Nephron progenitor cell (in vitro differentiated cells): Measurements from ENCODE around the gene STXBP5.

Experiments used
- DNase-seq: peaks from one replicate; pipeline ENCODE4 v3.0.0; 2021
- H3K27ac Mint-ChIP-seq: 2 replicates; pipeline ENCODE4 v1.8.0; 2021; ENCODE audit warnings: mild to moderate bottlenecking, moderate library complexity, mixed read lengths
- H3K27me3 Mint-ChIP-seq: 2 replicates; pipeline ENCODE4 v1.8.0; 2021; ENCODE audit warnings: mild to moderate bottlenecking, low read depth, mixed read lengths; ENCODE audit not compliant: poor library complexity
- H3K36me3 Mint-ChIP-seq: 2 replicates; pipeline ENCODE4 v1.8.0; 2021; ENCODE audit warnings: low read depth, mixed read lengths
- H3K4me1 Mint-ChIP-seq: 2 replicates; pipeline ENCODE4 v1.8.0; 2021; ENCODE audit warnings: mixed read lengths
- H3K4me3 Mint-ChIP-seq: 2 replicates; pipeline ENCODE4 v1.8.0; 2021; ENCODE audit warnings: mild to moderate bottlenecking, moderate library complexity, mixed read lengths
- H3K9me3 Mint-ChIP-seq: 2 replicates; pipeline ENCODE4 v1.8.0; 2021; ENCODE audit warnings: mild to moderate bottlenecking, moderate library complexity, mixed read lengths
- CTCF ChIP-seq: fragments of 200-600 bp; sonication (generic); IDR thresholded peaks from 2 replicates; pipeline ENCODE4 v1.5.0; 2021; ENCODE audit warnings: antibody characterized with exemption

Gene STXBP5

DNA sequence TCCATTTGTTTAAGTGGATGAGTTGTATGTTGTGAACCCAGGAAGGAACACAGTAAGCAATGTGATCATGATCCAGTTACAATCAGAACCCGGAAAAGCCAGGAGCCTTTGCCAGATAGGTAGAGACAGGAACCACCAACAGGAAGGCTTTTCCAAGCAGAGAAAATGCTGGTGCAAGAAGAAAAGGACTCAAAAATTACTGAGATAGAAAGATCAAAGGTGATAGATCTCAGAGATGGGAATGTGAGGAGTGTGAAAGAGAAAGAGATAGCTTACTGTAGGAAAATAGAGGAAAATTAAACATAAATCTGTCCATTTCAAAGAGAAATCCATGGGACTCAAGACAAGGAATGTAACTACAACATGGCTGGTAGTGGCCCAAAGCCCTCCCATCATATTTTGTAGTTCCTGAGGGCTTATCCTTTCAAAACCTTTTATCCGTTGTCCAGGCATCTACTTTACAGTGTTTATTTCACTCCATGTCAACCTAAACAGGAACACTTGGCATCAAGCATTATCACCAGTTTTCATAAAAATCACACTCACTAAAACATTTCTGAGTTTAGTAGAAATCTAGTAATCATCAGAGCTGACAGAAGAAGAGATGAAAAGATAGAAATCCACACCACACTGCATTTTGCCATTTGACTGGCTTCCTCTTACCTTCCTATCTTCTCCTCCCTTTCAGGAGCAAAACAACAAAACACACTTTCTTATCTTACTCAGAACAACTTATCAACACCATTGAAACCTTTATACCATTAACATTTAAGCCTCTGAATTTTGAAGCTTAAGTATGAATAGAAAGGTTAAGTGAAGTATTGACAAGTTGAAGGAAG, 44.5 kb upstream of the STXBP5 start:
- Mint-ChIP-seq H3K36me3 (no peaks in the 10 kb centered on the region), H3K4me1 (no peaks in the 10 kb centered on the region)
- no peak for TF ChIP-seq CTCF

DNA sequence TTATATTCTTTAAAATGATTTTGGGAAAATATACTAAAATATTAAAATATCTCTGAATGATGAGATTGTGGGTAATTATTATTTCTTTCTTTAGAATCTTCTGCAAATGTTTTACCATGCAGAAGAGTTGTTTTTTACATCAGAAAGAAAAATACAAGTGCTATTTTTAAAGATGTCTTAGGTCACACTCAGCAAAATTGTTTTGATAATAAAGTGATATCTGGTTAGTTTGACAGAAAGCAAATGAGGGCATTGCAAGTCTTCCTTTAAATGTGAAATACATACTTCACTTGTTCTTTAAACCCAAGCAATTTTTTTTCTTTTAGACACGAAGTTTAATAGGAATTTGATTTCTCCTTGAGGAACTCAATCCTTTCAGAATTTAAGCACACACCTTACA, 43.6 kb upstream of the STXBP5 start:
- DNase-seq = no peak
- Mint-ChIP-seq H3K27ac (no peak overlapping the region), H3K4me3 (no peak overlapping the region), H3K4me1 (no peaks in the 10 kb centered on the region), H3K9me3 (no peaks in the 10 kb centered on the region), H3K36me3 (no peaks in the 10 kb centered on the region), H3K27me3 (peaks cover 6% of the 10 kb centered on the region)
- no peak for TF ChIP-seq CTCF

More for the DNA sequence above, 44.5 kb upstream of the STXBP5 start:
- no peak for DNase-seq
- Mint-ChIP-seq H3K27me3 (peaks cover 3% of the 10 kb centered on the region), H3K9me3 (no peaks in the 10 kb centered on the region), H3K4me3 (no peak overlapping the region), H3K27ac (no peak overlapping the region)

DNA sequence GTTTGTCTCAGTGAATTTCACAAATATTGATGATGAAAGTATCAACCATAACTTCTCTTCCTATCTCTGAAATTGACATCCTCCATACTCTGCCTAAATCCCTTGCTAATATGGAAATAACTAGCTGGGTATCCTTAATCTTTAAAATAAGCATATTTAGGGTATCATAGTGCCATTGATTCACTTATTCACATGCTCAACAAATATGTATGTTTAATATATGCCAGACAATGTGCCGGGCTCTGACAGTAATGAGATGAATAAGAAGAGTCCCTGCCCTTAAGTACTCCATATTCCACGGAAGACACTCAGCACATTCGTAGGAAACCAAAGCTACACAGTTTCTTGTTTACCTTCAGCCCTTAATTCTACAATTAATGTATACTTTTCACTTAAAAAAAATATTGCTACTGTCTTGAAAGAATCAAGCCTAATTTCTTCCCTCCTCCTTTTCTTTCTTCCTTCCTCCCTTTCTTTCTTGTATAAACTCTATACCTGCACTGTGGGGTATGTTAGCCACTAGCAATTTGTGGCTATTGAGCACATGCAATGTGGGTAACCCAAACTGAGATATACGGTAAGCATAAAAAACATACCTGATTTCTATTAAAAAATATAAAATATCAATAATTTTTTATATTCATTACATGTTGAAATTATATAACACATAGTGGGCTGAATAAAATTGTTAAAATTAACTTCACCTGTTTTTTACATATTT, 42.8 kb upstream of the STXBP5 start:
- TF ChIP-seq CTCF = no peak
- no peak for DNase-seq
- Mint-ChIP-seq H3K4me1 (no peaks in the 10 kb centered on the region), H3K4me3 (no peak overlapping the region), H3K27me3 (peaks cover 9% of the 10 kb centered on the region), H3K36me3 (no peaks in the 10 kb centered on the region), H3K27ac (no peak overlapping the region), H3K9me3 (no peaks in the 10 kb centered on the region)

DNA sequence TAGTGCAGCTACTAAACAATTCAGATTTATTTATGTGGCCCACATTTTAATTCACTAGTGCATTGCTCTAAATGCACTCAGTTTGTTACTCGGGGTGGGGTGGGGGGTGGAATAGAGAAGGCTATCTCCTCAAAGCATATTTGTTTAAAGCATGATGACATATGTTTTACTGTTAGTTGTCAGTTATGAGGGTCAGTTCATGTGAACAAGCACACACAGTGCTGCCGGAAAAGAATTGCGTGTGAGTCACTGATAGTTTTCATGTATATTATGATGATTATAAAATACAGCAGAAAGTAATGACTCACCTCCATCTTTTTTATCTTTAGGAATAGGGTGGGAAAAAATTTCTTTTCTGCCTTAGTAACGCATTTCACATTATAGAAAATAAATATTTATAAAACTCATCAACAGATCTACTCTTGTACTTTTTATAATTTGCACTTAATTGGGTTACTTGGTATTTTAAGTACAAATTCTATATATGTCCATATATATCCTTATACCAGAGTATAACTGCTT, 42.2 kb upstream of the STXBP5 start:
- Mint-ChIP-seq H3K27me3 (peaks cover 9% of the 10 kb centered on the region), H3K4me1 (no peaks in the 10 kb centered on the region), H3K9me3 (no peaks in the 10 kb centered on the region), H3K36me3 (no peaks in the 10 kb centered on the region), H3K27ac (no peak overlapping the region), H3K4me3 (no peak overlapping the region)
- no peak for DNase-seq
- TF ChIP-seq CTCF = no peak

- H3K36me3 Mint-ChIP-seq = no peaks in the 10 kb centered on the region
- H3K27me3 Mint-ChIP-seq = peaks cover 9% of the 10 kb centered on the region
- TF ChIP-seq CTCF = no peak
- H3K4me1 Mint-ChIP-seq = no peaks in the 10 kb centered on the region
- no peak overlapping the region for H3K4me3 Mint-ChIP-seq
- DNase-seq = no peak
- H3K27ac Mint-ChIP-seq = no peak overlapping the region
- H3K9me3 Mint-ChIP-seq = no peaks in the 10 kb centered on the region
These were observed 39.5 kb upstream of the STXBP5 start for GRCh38 chr6:147164761-147165160.
